AG08395 (cell line): ENCODE measurements around the gene CALD1.

Source experiments
- DNase-seq: peaks from one replicate; pipeline ENCODE4 v3.0.0; 2012; ENCODE audit warnings: mixed read lengths, low spot score

Gene CALD1, protein sequence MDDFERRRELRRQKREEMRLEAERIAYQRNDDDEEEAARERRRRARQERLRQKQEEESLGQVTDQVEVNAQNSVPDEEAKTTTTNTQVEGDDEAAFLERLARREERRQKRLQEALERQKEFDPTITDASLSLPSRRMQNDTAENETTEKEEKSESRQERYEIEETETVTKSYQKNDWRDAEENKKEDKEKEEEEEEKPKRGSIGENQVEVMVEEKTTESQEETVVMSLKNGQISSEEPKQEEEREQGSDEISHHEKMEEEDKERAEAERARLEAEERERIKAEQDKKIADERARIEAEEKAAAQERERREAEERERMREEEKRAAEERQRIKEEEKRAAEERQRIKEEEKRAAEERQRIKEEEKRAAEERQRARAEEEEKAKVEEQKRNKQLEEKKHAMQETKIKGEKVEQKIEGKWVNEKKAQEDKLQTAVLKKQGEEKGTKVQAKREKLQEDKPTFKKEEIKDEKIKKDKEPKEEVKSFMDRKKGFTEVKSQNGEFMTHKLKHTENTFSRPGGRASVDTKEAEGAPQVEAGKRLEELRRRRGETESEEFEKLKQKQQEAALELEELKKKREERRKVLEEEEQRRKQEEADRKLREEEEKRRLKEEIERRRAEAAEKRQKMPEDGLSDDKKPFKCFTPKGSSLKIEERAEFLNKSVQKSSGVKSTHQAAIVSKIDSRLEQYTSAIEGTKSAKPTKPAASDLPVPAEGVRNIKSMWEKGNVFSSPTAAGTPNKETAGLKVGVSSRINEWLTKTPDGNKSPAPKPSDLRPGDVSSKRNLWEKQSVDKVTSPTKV

DNA sequence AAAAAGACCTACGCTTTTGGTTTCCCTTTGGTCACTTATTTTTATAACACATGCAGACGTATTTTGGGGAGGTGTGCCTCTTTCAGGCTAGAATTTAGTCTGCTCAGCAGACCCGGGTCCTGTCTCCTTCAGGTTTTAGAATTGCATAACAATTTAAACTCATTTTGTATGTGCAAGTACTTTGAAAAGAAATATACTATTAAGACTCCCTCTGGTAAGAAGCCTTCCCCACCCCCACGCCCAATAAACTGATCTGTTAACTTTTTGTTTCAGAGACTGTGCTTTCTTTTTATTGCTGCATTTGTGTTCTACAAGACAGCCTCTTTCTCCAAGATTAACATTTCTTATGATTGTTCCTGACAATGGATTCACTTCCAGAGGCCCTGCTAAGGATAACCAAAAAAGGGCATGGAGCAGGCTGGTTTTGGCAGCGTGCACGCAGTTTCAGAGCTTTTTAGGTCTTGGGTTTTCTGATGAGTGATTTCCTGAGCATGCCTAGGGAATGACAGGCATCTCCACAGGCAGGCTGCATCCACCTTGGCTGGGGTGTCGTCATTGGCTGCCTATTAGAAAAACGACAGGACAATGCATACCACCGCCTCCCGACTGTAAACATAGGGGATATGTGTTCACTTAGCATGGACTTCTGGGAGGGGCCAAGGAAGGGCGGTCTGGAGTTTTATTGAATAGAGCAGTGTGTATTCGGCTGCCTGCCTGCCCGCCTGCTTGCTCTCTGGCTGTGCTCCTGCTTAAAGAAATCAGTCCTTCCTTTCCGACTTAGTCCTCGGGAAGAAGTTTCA is at the start of gene CALD1:
TSS of gene CALD1 (plus strand) at position 694 of the 800 bp plus-strand sequence. CDS start 88,100 bp downstream, outside the sequence.
- peak; percentile 95 for DNase-seq

DNA sequence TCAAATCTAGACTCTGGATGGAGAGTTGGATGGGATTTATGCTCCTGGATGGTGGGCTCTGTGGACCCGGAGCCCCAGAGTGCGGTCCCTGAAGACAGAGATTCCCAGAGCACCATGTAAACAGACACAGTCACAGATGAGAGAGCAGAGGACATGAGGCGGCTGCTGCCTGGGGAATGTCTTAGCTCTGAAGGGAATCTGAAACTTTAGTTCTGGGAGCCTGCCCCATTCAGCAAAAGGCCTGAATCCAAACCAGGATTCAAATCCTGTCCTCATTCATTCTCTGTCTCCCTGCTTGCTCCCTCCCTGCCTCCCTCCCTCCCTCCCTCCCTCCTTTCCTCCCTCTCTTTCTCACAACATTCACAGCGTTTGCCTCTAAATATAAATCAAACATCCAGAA is 49.5 kb upstream of the CALD1 start:
- DNase-seq = no peak

DNA sequence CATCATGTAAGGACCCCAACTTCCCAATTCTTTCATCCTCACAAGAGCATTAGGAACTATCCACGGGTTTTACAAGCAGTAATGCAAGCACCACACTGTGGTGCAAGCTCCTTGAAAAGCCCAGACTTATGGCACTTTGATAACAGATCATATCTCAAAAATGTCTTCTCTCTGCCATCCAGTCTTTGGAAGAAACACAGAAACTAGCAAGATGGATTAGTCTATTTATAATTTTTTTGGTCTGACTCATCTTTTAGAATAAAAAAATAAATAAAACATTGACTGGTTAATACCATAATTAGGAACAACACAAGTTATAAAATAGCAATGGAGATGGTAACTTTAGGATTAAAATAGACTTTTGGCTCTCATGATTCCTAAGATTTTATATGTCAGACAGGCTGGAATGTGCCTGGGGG is 49.0 kb upstream of the CALD1 start:
- peak; percentile 62 for DNase-seq

DNA sequence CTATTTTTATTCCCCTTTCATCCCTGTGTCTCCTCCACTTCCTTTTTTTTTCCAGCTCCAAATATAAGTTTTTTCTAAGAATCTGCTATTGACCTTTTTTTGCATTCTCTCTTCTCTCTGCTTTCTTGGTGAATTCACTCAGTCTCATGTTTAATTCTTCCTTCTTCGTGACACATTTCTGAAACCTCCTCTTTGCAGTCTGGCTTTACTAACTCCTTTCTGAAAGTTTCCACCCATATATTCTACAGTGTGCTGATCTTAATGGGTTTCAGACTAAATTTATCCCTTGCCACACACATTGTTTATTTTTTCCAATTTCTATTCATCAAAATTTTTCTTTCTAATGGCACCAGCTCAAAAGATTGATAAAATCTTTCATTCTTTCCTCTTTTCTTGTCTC is 47.8 kb upstream of the CALD1 start:
- no peak for DNase-seq

DNA sequence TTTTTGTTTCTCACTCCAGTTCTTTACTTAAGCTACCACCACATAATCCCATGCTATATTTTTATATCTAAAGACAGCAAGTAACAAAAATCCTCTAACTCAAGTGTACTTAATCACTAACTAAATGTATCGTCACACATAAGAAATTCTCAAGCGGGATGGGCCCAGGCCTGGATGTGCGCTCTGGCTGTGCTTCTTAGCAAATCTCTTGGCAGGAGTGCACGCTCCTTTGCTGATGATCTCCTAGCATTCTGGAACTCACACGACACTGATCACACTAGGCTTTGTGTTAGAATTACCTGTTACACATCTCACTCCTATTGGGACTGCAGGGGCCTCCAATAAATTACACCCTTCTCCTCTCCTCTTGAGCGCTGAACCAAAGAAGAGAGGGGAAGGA is 46.7 kb upstream of the CALD1 start:
- DNase-seq = no peak

DNA sequence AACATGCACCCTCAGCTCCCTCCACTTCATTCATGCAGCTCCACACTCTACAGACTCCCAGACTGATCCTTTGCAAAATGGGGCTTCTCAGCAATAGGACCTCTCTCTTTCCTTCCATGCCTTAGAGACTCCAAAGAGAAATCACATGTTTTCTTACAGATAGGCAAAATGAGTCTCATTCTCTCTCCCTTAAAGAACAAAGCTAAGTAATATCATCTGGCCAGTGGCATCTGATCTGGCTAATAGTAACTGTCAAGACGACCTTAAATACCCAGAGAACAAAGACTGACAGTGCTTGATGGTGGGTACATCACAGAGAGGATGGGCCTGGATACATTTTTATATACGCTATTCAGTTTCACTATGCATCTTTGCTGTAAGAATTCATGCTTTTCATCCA is 43.1 kb upstream of the CALD1 start:
- no peak for DNase-seq

DNA sequence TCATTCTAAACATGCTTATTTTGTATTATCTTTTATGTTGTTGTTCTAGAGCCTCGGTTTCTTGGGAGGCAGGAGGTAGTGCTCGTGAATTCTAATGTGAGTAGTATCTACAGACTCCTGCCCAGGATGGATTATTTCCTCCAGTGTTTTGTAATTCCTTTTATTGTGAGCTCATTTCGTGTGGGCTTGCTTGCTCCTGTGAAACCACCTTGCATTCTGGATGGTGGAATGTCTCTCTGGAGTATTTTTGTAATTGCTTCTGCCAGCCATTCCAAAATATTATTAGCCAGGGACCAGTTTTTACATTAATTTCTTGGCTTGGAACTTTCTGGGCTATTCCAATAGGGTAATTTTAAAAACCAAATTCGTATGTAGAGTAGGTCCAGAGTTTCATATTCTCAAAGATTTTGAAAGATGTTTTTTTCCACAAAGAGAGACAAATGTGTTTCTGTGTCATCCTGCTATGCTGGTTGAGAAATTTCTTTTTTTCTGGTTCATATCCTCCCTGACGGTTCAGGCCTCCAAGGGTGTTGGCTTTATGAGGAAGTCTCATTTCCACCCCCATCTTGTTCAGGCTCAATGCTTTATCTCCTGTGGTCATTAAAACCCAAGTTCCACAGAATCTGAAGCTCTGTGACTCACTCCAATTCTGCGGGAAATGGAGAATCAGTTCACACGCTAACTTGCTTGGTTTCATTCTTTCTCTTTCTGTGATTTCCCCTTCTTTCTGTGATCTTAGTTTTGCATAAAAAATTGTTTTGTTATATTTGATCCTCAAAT is 41.7 kb upstream of the CALD1 start:
- peak; percentile 63 for DNase-seq

DNA sequence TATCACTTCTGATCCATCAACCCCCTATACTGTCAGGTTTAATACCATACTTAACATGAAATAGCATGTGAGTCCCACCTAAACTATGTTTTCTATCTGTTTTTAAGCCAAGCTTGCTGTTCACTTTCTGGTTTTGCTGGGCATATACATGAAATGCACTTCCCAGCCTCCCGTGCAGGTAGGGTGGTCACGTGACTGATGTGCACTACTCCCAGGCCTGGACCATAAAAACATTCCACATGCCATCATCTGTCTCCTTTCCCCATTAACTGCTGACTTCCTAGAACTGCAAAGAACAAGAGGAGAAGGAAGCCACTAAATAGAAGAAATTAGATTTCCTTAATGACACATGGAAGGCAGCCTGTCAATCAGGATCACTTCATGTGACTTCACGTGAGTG is 40.1 kb upstream of the CALD1 start:
- DNase-seq = no peak

DNA sequence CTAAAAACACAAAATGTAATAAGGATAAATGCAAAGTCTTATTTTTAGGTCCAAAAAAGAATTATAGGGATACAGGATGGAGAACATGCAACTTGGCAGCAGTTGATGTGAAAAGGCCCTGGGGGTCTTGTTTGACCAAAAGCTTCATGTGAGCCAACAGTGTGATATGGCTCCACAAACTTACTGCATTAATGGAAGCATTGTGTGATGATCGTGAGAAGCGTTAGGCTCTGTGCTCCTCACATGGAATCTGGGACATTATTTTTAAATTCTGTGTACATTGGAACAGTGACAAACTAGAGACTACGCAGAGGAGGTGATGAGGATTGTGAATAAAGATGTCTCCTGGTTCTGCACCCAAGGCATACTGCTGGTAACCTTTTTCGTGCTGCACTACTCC is 39.1 kb upstream of the CALD1 start:
- no peak for DNase-seq

DNA sequence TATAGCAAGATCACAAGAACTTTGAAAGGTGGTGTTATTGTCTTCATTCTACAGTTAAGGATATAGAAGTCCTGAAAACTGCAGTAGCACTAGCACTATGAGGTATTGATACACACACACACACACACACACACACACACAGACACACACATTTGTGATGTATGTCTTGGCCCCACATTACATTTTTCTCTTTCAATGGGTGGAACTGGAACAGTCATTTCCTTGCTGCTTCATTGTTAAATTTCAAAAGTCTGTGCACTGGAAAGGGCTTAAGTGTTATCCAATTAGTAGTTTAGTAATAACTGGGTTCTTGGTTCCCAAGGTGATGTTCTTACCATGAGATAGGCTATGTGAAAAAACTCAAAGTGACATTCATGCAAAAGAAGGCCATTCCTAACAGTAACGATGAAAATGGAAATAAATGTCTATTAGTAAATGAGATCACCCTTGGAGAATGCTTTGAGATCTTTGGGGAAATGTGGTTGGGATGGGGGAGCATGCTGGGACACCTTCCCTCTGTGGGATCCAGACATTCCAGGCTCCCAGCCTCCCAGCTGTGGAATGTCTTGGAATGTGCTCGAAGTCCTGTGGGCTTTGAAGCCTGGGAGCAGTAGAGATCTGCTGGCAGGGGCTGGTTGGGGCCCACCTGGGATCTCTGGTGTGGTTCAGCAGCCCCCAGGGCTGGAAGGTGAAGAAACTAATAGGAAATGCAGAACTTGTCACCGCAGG is 37.4 kb upstream of the CALD1 start:
- DNase-seq = peak; percentile 87

DNA sequence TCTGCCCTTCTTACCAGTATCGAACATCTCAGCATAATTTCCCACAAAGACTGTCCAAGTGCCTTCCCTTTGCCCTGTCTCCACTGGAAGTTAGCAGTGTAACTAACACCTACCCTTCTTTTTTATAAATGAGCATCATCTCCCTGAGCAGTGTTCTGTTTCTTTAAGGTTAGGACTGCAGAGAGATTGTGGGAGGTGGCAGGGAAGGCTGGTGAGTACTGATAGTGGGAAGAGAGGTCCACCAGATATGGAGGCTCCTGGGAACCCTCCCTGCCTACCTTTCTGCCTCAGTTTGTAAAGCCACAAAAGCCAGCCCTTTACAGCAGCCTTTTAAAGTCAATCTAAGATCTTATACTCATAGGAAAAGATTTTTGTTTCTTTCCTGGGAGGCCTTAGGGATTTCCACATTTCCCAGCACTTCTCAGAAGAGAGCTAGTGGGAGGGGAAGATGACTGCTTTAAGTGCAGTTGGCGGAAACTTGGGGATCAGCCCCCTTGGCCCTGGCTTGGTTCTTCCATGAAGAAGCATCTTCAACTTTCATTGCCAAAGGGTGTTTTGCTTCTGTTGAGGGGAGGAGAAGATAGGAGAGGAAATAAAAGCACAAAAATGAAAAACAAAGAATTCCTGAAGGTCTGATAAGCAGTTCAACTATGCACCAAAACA is 36.6 kb upstream of the CALD1 start:
- DNase-seq = peak; percentile 80

DNA sequence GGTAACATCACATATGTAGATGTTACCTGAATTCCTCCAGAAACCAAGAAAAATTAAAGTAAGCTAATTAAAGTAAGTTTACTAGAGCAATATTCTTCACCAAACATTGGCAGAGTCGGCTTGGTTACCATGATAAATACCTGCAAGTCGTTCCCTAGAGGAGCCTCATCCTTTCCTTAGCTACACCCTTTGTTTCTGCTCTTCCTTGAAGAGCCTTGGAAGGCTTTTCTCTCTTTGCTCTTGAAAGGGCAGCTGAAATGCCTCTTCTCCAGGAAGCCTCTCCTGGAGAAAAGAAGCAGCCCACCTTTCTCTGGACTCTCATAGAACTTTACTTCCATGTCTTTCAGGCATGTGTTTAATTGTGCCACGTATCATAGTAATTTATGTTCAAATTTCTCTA is 34.9 kb upstream of the CALD1 start:
- no peak for DNase-seq

DNA sequence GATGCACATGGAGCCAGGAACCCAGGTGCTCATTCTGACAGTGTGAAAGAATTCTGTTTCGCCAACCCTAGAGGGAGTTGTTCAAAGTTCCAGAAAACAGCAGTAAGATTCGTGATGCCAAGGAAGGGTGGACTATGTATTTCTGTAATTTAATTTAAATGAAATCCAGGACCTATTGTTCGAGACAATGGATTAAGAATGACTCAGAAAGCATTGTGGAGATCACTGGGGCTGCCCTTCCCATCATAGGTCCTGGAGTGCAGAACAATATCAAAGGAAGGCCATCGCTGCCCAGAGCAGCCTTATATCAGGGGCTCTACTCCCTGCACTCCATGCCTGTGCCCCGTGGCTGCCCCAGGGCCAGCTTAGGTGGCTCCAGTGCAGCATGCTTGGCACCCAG is 32.1 kb upstream of the CALD1 start:
- DNase-seq = no peak

DNA sequence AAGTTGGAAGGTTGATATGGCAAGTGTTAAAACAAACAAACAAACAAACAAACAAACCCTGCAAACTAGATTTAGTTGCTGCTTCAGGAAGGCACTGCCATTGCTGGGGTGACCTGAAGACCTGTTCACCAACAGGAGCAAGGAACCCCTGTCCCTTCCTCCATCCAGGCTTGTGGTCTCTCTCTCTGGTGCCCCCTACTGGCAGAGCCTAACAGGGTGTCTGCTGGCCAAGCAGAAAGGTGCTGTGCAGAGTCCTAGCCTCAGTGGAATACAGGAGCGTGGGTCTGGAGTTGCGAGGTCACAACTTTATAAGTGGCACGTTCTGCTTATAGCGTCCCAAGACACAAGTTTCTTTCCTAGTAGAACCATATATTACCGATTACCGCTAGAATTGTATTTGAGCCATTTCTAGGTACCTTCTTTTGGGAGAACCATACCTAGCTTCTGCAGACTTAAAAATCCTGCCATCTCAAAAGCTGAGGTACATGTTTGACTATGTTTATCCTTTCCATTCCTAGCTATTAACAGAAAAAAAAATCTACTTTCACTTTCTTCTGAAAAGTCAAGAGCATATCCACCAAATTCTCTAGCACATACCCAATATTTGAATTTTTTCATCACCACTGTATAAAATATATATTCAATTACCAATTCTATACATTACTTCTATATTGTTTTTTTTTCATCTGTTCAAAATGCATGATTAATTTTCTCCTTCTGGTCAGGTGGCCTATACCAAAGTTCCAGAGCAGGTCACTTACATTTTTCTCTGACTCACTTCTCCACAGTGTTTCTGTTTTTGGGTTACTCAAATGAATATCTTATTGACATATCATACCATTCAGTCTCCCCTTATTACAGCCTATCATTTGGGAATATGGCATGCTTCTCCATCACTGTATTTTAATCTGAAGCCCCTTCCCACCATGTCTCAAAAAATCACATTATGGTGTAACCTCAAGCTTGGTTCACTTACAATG is 29.1 kb upstream of the CALD1 start:
- peak; percentile 20 for DNase-seq

DNA sequence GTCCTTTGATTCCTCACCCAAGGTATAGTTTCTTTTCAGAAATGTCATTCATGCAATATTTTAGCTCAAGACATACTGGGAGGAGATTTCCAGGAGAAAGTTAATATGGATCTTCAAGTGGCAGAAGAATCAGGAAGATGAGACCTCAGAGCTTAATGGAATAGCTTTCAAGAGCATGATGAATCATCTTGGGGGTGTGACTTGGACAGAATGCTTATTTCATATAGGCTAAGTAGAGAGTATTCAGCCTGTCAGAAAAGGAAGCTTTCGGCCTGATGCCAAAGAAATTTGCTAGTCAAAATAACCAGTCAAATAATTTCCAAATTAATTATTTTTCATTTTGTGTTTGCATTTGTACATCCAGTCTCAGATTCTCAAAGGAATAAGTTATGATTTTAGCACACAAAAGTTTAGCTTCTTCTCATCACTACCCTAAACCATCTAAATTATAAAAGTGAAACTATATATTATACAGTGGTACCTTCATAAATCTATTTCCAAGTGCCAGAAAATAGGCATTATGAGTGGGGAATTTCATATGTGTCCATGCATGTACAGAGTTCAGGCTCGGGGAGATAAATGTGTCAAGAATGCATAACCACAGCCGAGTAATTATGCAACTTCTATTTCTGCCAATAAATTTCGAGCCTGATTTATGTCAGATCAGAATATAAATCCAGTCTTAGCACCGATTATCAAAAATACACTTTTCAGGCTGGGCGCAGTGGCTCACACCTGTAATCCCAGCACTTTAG is 27.3 kb upstream of the CALD1 start:
- DNase-seq = peak; percentile 25

DNA sequence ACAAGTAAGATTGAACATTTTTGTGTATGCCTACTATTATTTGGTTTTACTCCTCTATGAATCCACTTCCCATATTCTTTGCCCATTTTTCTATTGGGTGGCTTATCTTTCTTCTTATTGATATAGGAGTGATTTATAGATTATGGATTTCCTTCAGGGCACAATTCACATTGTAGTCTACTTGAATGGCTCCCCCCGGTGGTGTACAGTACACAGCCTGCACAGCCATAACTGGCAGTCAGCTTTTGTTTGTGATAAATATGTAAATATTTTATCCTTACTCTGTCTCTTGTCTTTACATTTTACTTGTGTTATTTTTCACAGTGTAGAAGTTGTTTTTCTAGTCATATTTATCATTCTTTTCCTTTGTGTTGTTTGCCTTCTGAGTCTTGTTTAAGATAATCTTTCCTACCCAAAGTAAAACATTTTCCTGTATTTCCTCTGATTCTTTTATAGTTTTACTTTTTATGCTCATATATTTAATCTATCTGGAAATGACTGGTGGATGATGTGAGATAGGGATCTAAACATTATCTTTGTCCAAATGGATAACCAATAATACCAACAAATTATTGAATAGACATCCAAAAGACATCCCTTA is 23.9 kb upstream of the CALD1 start:
- peak; percentile 42 for DNase-seq

DNA sequence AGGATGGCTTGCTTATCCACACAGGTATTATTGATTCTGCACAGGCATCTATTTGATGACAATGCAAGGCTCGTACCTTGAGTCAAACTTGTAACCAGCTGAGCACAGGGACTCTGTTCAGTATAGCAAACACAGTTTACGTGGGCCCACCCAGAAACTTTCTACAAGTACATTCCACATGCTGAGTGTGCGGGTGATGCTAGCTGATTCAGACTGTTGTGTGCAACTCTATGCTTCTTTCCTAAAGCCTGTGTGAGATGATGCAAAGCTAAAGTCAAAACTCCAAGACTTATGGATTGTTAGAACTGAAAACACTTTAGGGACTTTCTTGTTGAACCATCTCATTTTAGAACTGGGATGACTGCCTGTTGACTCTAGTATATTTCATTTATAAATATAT is 21.5 kb upstream of the CALD1 start:
- no peak for DNase-seq

DNA sequence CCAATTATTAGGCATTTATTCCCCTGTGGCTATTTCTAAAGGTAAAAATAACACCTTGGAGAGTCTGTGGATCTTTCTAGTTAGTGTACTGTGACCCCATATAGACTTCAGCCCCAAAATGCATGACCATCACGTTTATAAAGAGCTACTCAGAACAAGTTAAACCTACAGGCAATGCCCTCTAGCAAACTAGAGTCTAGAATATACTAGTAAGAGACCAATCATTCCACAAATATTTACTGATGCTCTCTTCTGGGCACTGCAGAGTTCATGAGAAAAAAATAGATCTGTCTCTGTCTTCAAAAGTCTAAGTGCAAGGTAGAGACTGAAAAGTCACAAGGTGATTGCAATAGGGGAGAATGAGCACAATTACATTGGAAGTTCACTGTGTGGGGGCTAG is 20.5 kb upstream of the CALD1 start:
- no peak for DNase-seq
